Measurements from ENCODE around the gene CACHD1.

CACHD1 gene

DNA sequence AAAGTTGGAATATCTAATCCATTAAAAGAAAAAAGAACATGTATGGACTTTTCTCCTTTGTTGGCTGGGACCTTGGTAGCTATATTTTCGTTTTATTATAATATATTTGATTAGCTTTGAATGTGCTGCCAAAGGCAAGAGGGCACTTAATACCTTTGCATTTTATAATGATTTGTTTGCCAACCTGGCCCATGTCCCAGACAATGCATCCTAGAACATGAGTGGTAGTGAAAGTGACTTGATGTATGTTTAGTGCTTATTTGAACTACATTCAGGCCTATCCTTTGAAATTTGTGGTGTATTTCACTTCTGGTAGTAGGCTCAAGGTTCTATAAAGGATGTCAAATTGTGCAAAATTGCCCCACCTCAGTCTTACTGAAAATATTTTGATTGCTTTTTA, 25.9 kb downstream of the CACHD1 start:
- TF ChIP-seq, protein P1, sequence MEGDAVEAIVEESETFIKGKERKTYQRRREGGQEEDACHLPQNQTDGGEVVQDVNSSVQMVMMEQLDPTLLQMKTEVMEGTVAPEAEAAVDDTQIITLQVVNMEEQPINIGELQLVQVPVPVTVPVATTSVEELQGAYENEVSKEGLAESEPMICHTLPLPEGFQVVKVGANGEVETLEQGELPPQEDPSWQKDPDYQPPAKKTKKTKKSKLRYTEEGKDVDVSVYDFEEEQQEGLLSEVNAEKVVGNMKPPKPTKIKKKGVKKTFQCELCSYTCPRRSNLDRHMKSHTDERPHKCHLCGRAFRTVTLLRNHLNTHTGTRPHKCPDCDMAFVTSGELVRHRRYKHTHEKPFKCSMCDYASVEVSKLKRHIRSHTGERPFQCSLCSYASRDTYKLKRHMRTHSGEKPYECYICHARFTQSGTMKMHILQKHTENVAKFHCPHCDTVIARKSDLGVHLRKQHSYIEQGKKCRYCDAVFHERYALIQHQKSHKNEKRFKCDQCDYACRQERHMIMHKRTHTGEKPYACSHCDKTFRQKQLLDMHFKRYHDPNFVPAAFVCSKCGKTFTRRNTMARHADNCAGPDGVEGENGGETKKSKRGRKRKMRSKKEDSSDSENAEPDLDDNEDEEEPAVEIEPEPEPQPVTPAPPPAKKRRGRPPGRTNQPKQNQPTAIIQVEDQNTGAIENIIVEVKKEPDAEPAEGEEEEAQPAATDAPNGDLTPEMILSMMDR (IDR thresholded peaks at IDR 0.05; ENCODE audit: low read depth, low read length): no peak
- no peak for DNase-seq (ENCODE audit: extremely low read depth, low read depth)

DNA sequence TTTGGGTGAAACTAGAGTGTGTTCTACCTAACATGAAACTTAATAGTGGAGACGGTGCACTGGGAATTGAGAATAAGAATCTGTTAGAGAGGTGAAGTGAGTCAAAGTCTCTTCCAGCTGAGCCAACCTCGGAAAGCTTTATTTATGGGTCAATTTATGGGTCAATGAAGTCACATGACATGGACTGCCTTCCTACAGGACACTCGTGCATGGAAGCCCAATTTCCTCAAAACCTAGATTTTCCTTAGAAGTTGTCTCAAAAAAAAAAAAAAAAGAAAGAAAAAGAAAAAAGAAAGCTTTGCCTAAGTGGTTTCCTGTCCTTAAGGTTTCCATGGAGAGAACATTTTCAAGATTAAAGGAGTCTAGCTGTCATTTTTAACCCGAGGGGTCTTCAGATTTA, 26.7 kb downstream of the CACHD1 start:
- no peak for DNase-seq (ENCODE audit: extremely low read depth, low read depth)
- TF ChIP-seq, protein P1 (IDR thresholded peaks at IDR 0.05; ENCODE audit: low read depth, low read length): no peak

DNA sequence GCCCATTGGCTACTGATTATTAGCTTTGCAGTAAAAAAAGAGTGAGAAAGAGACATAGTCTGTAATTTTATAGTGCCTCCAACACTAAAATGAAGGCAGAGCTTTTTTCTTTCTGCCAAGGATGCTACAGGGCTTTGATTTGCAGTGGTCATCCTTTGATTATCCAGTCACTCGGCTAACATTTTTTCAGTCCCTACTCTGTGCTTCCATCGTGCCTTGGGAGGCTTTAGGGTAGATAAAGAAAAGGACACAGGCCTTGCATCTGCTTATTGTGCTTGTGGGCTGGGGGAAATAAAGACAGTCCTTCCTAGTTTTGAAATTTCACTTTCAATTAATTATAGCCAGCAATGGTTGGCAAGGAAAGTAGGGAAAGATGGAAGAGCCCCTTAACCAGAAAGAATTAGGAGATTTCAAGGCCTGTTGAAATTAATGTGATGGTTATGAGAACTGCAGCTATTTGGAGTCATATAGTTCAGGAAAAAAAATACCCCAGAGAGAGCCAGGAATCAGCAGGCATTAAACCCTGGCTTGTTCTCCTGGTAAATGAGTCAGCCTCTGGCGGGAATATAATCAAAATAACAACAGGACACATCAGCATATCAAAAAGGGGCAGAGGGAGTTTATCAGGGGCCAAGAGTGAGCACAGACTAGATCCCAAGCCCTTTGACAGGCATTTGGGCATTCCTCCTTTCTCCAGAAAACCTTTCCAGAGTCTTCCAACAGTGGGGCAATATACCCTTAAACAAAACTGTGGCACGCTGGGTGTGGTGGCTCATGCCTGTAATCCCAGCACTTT, 27.4 kb downstream of the CACHD1 start:
- TF ChIP-seq, protein P1 (IDR thresholded peaks at IDR 0.05; ENCODE audit: low read depth, low read length): no peak
- no peak for DNase-seq (ENCODE audit: extremely low read depth, low read depth)

DNA sequence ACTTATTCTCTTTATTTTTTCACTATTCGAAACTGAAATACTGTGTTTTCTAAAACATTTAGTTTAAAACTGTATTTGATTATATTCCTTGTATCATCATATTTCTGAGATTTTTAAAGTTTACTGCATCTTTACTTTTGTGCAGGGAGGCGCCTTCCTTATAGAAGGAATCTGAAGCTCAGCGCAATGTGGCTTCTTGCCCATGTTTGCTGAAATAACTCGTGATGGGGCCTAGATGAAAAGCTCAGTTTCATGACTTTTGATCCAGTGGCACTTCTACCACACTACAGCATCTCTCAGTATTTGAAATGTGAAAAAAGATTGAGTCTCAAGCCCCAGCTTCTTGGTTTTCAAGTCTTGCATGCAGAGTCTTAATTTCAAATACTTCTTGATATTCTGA, 28.4 kb downstream of the CACHD1 start:
- TF ChIP-seq, protein P1 (IDR thresholded peaks at IDR 0.05; ENCODE audit: low read depth, low read length): no peak
- no peak for DNase-seq (ENCODE audit: extremely low read depth, low read depth)

DNA sequence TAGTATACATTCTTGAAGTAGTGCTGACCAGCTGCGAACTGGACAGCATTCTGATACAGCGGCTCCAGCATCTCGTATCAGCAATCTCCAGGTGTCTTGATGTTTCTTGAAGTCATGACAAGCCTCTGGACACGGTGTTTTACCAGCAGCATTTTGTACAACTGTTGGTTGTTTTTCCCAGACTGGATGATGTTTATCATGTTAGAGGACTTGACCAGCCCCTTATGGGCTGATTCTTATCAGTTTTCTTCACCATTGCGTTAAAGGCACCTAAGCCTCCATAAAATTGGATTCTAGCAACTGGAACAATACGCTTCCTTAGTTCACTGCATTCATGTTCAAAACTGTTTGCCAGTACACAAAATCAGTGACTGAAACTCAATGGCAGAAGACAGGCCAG, 29.1 kb downstream of the CACHD1 start:
- TF ChIP-seq, protein P1 (IDR thresholded peaks at IDR 0.05; ENCODE audit: low read depth, low read length): no peak

DNA sequence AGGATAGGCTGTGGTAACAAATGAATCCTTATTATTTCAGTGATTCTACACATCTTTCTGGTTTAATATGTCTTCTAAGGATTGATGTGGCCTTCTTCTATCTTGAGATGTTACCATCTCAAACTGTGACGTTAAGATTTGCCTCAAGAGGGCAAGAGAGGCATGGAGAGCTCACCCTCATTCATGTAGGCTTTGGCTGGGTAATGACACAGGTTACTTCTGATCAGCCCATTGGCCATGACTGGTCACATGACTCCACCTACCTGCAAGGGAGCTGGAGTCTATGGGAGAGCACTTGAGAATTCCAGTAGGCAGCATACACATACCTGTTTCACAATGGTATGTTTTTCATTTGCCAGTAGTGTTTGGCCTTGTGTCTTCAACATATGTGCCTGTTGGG, 30.0 kb downstream of the CACHD1 start:
- TF ChIP-seq, protein P1 (IDR thresholded peaks at IDR 0.05; ENCODE audit: low read depth, low read length): no peak
- no peak for DNase-seq (ENCODE audit: extremely low read depth, low read depth)

More for the DNA sequence above, 29.1 kb downstream of the CACHD1 start:
- no peak for DNase-seq (ENCODE audit: extremely low read depth, low read depth)

DNA sequence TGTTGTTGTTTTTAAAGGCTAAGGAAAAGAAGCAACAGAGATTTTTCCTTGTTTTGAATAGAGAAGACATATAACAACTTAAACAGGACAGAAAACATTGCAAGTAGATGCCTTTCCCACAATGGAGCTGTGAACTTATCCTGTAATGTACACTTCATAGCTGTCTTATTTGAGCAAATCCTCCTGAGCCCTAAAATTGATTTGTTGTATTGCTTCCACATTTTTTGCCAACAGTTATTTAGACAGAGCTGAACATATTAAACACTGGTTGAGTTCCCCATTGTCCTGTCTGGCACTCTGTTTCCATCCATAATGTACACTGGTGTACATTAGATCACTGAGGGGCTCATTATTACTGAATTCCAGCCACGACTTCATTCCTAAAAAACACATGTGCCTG, 32.2 kb downstream of the CACHD1 start:
- TF ChIP-seq, protein P1 (IDR thresholded peaks at IDR 0.05; ENCODE audit: low read depth, low read length): no peak
- no peak for DNase-seq (ENCODE audit: extremely low read depth, low read depth)

All from AG09319 (cell line).